SK-N-SH (cell line): ENCODE data around the gene TMCO4. TPM values are rescaled to one million over a fixed set of nuclear protein-coding genes. Genes with fewer than 3 reads are reported as not detected.

Source experiments
- CTCF ChIA-PET: fragments of 300-600, 350-600 bp; formaldehyde crosslinking; extraction: SDS; loops from one replicate; lab custom pipeline; 2021; lab: Yijun Ruan, JAX
- POLR2A ChIA-PET: fragments of 350-600 bp; sonication (Branson Sonifier 250); formaldehyde crosslinking; extraction: SDS; loops from one replicate; lab custom pipeline; 2020; ENCODE audit warnings: antibody characterized with exemption, inconsistent platforms; lab: Yijun Ruan, JAX
- DNase-seq: peaks from one replicate; pipeline ENCODE4 v3.0.0; 2012
- H2AFZ ChIP-seq: fragments of 200-600 bp; sonication (generic); 2 replicates; pipeline ENCODE4 v1.8.1; 2016; ENCODE audit warnings: antibody characterized with exemption, mild to moderate bottlenecking, low read depth
- H3F3A ChIP-seq: fragments of 200-600 bp; sonication (generic); replicated peaks from 2 replicates; pipeline ENCODE3; 2016; ENCODE audit warnings: antibody characterized with exemption, mild to moderate bottlenecking; ENCODE audit not compliant: insufficient read depth
- H3K27ac ChIP-seq, 2 experiments: fragments of 200-500 bp in 1 of 2; fragments of 200-600 bp in 1 of 2; sonication (Bioruptor generic) in 1 of 2; sonication (generic), shearing (Covaris generic) in 1 of 2; 2 replicates each; pipeline versions ENCODE4 v1.5.1 to v1.6.1; 2014 to 2016; ENCODE audit warnings: low read depth in 2 of 2, inconsistent platforms in 1 of 2, low read length in 1 of 2, mild to moderate bottlenecking in 1 of 2, mixed read lengths in 1 of 2
- H3K27me3 ChIP-seq: fragments of 200-600 bp; sonication (generic), shearing (Covaris generic); 2 replicates; pipeline ENCODE4 v1.6.1; 2016; ENCODE audit warnings: mixed run types; ENCODE audit not compliant: insufficient read depth
- H3K36me3 ChIP-seq, 2 experiments: fragments of 200-500 bp in 1 of 2; fragments of 200-600 bp in 1 of 2; sonication (Bioruptor generic) in 1 of 2; sonication (generic) in 1 of 2; replicated peaks in 1 of 2; 2 replicates each; pipeline versions ENCODE3 to v1.5.1; 2014 to 2016; ENCODE audit warnings: low read length in 1 of 2, mild to moderate bottlenecking in 1 of 2; ENCODE audit not compliant: insufficient read depth in 2 of 2, control insufficient read depth in 1 of 2
- H3K4me1 ChIP-seq, 2 experiments: fragments of 200-500 bp in 1 of 2; fragments of 200-600 bp in 1 of 2; sonication (Bioruptor generic) in 1 of 2; sonication (generic), shearing (Covaris generic) in 1 of 2; 2 replicates each; pipeline versions ENCODE4 v1.5.1 to v1.6.1; 2014 to 2016; ENCODE audit warnings: low read depth in 1 of 2, low read length in 1 of 2, mixed run types in 1 of 2; ENCODE audit not compliant: insufficient read depth in 2 of 2, control insufficient read depth in 1 of 2
- H3K4me2 ChIP-seq: fragments of 200-600 bp; sonication (generic), shearing (Covaris generic); 2 replicates; pipeline ENCODE4 v1.6.1; 2017; ENCODE audit warnings: mixed run types
- H3K4me3 ChIP-seq, 2 experiments: fragments of 200-500 bp in 1 of 2; fragments of 200-600 bp in 1 of 2; sonication (Bioruptor generic) in 1 of 2; sonication (generic), shearing (Covaris generic) in 1 of 2; 2 replicates each; pipeline versions ENCODE4 v1.5.1 to v1.8.1; 2014 to 2016; ENCODE audit warnings: low read depth in 2 of 2, inconsistent platforms in 1 of 2, low read length in 1 of 2, mild to moderate bottlenecking in 1 of 2, mixed read lengths in 1 of 2, moderate library complexity in 1 of 2
- H3K79me2 ChIP-seq: fragments of 200-600 bp; sonication (generic); 2 replicates; pipeline ENCODE4 v1.8.1; 2017; ENCODE audit warnings: mild to moderate bottlenecking; ENCODE audit not compliant: insufficient read depth
- H3K9ac ChIP-seq: fragments of 200-600 bp; sonication (generic); 2 replicates; pipeline ENCODE4 v1.6.1; 2017; ENCODE audit warnings: mixed run types
- H3K9me2 ChIP-seq: fragments of 200-600 bp; sonication (generic); 2 replicates; pipeline ENCODE4 v1.6.1; 2017; ENCODE audit warnings: mixed run types
- H3K9me3 ChIP-seq: fragments of 200-600 bp; sonication (generic); 2 replicates; pipeline ENCODE4 v1.6.1; 2017; ENCODE audit warnings: mixed run types, mild to moderate bottlenecking, moderate library complexity
- H4K20me1 ChIP-seq: fragments of 200-600 bp; sonication (generic); 2 replicates; pipeline ENCODE4 v1.6.1; 2017; ENCODE audit warnings: mild to moderate bottlenecking, mixed run types; ENCODE audit not compliant: insufficient read depth
- ELF1 ChIP-seq: IDR thresholded peaks from 2 replicates; pipeline ENCODE4 v1.4.0; 2012
- EP300 ChIP-seq, 2 experiments: IDR thresholded peaks; 2 replicates each; pipeline versions ENCODE4 v1.4.0 to v1.6.1; 2012; ENCODE audit warnings: borderline replicate concordance in 1 of 2, low read depth in 1 of 2, low read length in 1 of 2
- EZH2phosphoT487 ChIP-seq: fragments of 200-600 bp; sonication (generic); IDR thresholded peaks from 2 replicates; pipeline ENCODE4 v1.6.1; 2017; ENCODE audit warnings: low read depth, mixed run types, mild to moderate bottlenecking, antibody characterized with exemption, moderate library complexity, borderline replicate concordance
- FOSL2 ChIP-seq: IDR thresholded peaks from 2 replicates; pipeline ENCODE4 v1.4.0; 2012; ENCODE audit warnings: low read depth, mild to moderate bottlenecking, moderate library complexity, borderline replicate concordance
- FOXJ3 ChIP-seq: sonication (generic); formaldehyde crosslinking; IDR thresholded peaks from 2 replicates; pipeline ENCODE4 v1.5.1; 2020; ENCODE audit warnings: mild to moderate bottlenecking, missing genetic modification reagents
- GABPA ChIP-seq: IDR thresholded peaks from 2 replicates; pipeline ENCODE4 v1.4.0; 2012; ENCODE audit warnings: low read depth, mild to moderate bottlenecking
- IRF3 ChIP-seq: fragments of 150-350 bp; IDR thresholded peaks from 2 replicates; pipeline ENCODE4 v1.6.1; 2016; ENCODE audit warnings: mild to moderate bottlenecking, low read depth, low read length
- MEF2A ChIP-seq: IDR thresholded peaks from 2 replicates; pipeline ENCODE4 v1.4.0; 2012; ENCODE audit warnings: low read depth, borderline replicate concordance
- NFIC ChIP-seq: IDR thresholded peaks from 2 replicates; pipeline ENCODE4 v1.4.0; 2012; ENCODE audit warnings: borderline replicate concordance
- NRF1 ChIP-seq: IDR thresholded peaks from 2 replicates; pipeline ENCODE4 v1.6.1; 2012; ENCODE audit warnings: low read depth, mild to moderate bottlenecking, low read length
- RXRA ChIP-seq: IDR thresholded peaks from 2 replicates; pipeline ENCODE4 v1.4.0; 2012; ENCODE audit warnings: low read depth, mild to moderate bottlenecking, borderline replicate concordance
- SMC3 ChIP-seq: IDR thresholded peaks from 2 replicates; pipeline ENCODE4 v1.6.1; 2012; ENCODE audit warnings: low read depth, low read length, improper control_type of control experiment
- TAF1 ChIP-seq: IDR thresholded peaks from 2 replicates; pipeline ENCODE4 v1.6.1; 2012; ENCODE audit warnings: low read depth, mild to moderate bottlenecking, low read length, moderate library complexity, borderline replicate concordance
- TCF12 ChIP-seq: IDR thresholded peaks from 2 replicates; pipeline ENCODE4 v1.4.0; 2012
- TEAD4 ChIP-seq: IDR thresholded peaks from 2 replicates; pipeline ENCODE4 v1.4.0; 2012; ENCODE audit warnings: mild to moderate bottlenecking, borderline replicate concordance; ENCODE audit not compliant: insufficient read depth
- YY1 ChIP-seq: IDR thresholded peaks from 2 replicates; pipeline ENCODE4 v1.4.0; 2012; ENCODE audit warnings: low read depth, mild to moderate bottlenecking
- WGBS: methylation state at CpG from one replicate; pipeline ENCODE4 v1.1.6; 2017; ENCODE audit warnings: low lambda C conversion rate; 5-methylcytosine and 5-hydroxymethylcytosine counted together
- polyA plus RNA-seq, 3 experiments: library from polyadenylated mRNA; depleted of rRNA; stranded (reverse); fragments of >200 nt; gene quantifications; 2 replicates each; pipeline ENCODE4 v1.2.3, GENCODE V29; 2012
- TF ChIP-seq, protein P1 (sequence below): fragments of 150-350 bp; IDR thresholded peaks from 2 replicates; pipeline ENCODE4 v1.6.1; 2017; ENCODE audit warnings: antibody characterized with exemption, low read length, low read depth, borderline replicate concordance
- TF ChIP-seq, protein P2 (sequence below): IDR thresholded peaks from 2 replicates; pipeline ENCODE4 v1.4.0; 2012; ENCODE audit warnings: low read depth
- TF ChIP-seq, protein P3 (sequence below): IDR thresholded peaks from 2 replicates; pipeline ENCODE4 v1.4.0; 2012; ENCODE audit warnings: low read depth, borderline replicate concordance

Gene TMCO4
- polyA plus RNA-seq, 1 of the 3 experiments (the other 2 are of a cell fraction): 4.2 TPM

DNA sequence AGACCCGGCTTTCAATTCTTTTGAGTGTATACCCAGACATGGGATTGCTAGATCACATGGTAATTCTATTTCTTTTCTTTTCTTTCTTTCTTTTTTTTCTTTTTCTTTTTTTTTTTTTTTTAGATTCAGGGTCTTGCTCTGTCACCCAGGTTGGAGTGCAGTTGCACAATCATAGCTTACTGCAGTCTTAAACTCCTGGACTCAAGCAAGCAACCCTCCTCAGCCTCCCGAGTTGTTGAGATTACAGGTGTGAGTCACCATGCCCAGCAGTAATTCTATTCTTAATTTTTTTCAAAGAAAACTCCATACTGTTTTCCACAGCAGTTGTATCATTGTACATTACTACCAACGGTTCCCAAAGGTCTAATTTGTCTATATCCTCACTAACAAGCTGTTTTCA lies 28.8 kb upstream of the TMCO4 start (continued):
- TF ChIP-seq GABPA: no peak
- no peak for TF ChIP-seq TAF1
- no peak for TF ChIP-seq EZH2phosphoT487
- TF ChIP-seq SMC3: no peak
- TF ChIP-seq ELF1: no peak

- H3K9me3 ChIP-seq: no peaks in the 10 kb centered on the region
- H3K36me3 ChIP-seq: no peaks in the 10 kb centered on the region
- H3K4me1 ChIP-seq: no peaks in the 10 kb centered on the region
- CTCF ChIA-PET: interaction anchor here (0.9 to 1.1 kb wide), 2 partner anchors 14 to 121 kb away, joined by 3 read pairs; no protein-coding TSS in a partner anchor
- no peak for DNase-seq
- TF ChIP-seq TEAD4 (no peak), MEF2A (no peak), GABPA (no peak), FOSL2 (no peak), NRF1 (no peak), RXRA (no peak), SMC3 (no peak), IRF3 (no peak), TCF12 (no peak), FOXJ3 (CRISPR knock-in tag) (no peak), ELF1 (no peak), TAF1 (no peak), NFIC (no peak), YY1 (no peak), EP300 (IDR thresholded peaks at IDR 0.05; ENCODE audit: borderline replicate concordance in 1 of 2, low read depth in 1 of 2, low read length in 1 of 2) (no peak)
- TF ChIP-seq, protein P1, sequence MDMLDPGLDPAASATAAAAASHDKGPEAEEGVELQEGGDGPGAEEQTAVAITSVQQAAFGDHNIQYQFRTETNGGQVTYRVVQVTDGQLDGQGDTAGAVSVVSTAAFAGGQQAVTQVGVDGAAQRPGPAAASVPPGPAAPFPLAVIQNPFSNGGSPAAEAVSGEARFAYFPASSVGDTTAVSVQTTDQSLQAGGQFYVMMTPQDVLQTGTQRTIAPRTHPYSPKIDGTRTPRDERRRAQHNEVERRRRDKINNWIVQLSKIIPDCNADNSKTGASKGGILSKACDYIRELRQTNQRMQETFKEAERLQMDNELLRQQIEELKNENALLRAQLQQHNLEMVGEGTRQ: no peak
- TF ChIP-seq, protein P2, sequence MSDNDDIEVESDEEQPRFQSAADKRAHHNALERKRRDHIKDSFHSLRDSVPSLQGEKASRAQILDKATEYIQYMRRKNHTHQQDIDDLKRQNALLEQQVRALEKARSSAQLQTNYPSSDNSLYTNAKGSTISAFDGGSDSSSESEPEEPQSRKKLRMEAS: no peak
- TF ChIP-seq, protein P3, sequence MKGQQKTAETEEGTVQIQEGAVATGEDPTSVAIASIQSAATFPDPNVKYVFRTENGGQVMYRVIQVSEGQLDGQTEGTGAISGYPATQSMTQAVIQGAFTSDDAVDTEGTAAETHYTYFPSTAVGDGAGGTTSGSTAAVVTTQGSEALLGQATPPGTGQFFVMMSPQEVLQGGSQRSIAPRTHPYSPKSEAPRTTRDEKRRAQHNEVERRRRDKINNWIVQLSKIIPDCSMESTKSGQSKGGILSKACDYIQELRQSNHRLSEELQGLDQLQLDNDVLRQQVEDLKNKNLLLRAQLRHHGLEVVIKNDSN: no peak
- TF ChIP-seq, all 33 proteins: peak for 0
- Histone ChIP-seq H3K4me3 (no peak overlapping the region), H3K9ac (no peak overlapping the region), H3F3A (no peaks in the 10 kb centered on the region), H3K79me2 (no peaks in the 10 kb centered on the region), H3K4me2 (no peak overlapping the region), H2AFZ (no peak overlapping the region), H3K9me2 (no peaks in the 10 kb centered on the region), H3K27me3 (no peaks in the 10 kb centered on the region), H4K20me1 (no peaks in the 10 kb centered on the region), H3K27ac (no peak overlapping the region)
- POLR2A ChIA-PET: no interaction called here
- 39% methylated on average over 6 of the region's 6 CpGs for WGBS
These were observed 25.6 kb upstream of the TMCO4 start for GRCh38 chr1:19825298-19825697.
